Measurements from ENCODE around the gene LRRC17. TPM values are rescaled to one million over a fixed set of nuclear protein-coding genes. Genes with fewer than 3 reads are reported as not detected.

The LRRC17 gene
- total and polyA plus RNA-seq, 8 donors: 2.2 to 27.9 (median 2.7) TPM; not detected in 3

- no peak for DNase-seq
- Histone ChIP-seq H3K4me3 (no peak overlapping the region), H3K9me3 (no peaks in the 10 kb centered on the region), H3K36me3 (no peaks in the 10 kb centered on the region), H3K27me3 (no peaks in the 10 kb centered on the region), H3K4me1 (no peaks in the 10 kb centered on the region), H3K27ac (no peak overlapping the region)
- TF ChIP-seq EP300 (IDR thresholded peaks at IDR 0.05): no peak
- no peak for TF ChIP-seq POLR2A (IDR thresholded peaks at IDR 0.05)
- intact Hi-C loops (cut with DNase I; ENCODE audit: low total_unique reads): no loop called here
- 49 to 71% (median 54%) methylated on average over 2 of the region's 2 CpGs for WGBS, 5 donors
Measured at GRCh38 chr7:102966465-102966864, 53.7 kb downstream of the LRRC17 start.

DNA sequence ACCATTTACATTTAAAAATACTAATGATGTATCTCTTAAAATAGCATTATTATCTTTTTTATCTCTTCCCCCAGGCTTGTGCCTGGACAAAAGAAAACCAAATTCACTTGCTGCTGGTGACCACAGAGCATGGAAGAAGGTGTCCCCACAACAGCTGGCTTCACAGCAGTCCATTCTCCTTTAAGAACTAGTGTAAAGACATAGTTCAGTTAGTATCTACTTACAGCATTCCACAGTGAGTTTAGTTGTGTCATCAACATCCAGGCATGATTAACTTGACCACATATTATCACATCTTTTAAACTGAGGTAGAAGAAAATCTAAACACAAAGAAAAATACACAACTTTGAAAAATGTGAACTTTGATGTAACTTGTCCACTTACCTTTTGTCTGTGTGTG, 55.0 kb downstream of the LRRC17 start:
- no peak overlapping the region for H3K4me3 ChIP-seq
- no peaks in the 10 kb centered on the region for H3K27me3 ChIP-seq
- H3K9me3 ChIP-seq: no peaks in the 10 kb centered on the region
- no peaks in the 10 kb centered on the region for H3K36me3 ChIP-seq
- no peaks in the 10 kb centered on the region for H3K4me1 ChIP-seq
- H3K27ac ChIP-seq: no peak overlapping the region
- DNase-seq: no peak
- intact Hi-C loops (cut with DNase I; ENCODE audit: low total_unique reads): no loop called here
- TF ChIP-seq, protein P1, sequence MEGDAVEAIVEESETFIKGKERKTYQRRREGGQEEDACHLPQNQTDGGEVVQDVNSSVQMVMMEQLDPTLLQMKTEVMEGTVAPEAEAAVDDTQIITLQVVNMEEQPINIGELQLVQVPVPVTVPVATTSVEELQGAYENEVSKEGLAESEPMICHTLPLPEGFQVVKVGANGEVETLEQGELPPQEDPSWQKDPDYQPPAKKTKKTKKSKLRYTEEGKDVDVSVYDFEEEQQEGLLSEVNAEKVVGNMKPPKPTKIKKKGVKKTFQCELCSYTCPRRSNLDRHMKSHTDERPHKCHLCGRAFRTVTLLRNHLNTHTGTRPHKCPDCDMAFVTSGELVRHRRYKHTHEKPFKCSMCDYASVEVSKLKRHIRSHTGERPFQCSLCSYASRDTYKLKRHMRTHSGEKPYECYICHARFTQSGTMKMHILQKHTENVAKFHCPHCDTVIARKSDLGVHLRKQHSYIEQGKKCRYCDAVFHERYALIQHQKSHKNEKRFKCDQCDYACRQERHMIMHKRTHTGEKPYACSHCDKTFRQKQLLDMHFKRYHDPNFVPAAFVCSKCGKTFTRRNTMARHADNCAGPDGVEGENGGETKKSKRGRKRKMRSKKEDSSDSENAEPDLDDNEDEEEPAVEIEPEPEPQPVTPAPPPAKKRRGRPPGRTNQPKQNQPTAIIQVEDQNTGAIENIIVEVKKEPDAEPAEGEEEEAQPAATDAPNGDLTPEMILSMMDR (IDR thresholded peaks at IDR 0.05): no peak
- TF ChIP-seq EP300 (IDR thresholded peaks at IDR 0.05) (no peak), POLR2A (IDR thresholded peaks at IDR 0.05) (no peak), POLR2AphosphoS5 (IDR thresholded peaks at IDR 0.05) (no peak)

GRCh38 chr7:102973096-102973802, 60.4 kb downstream of the LRRC17 start:
- DNase-seq: no peak
- Histone ChIP-seq H3K36me3 (no peaks in the 10 kb centered on the region), H3K4me1 (no peaks in the 10 kb centered on the region), H3K27ac (peak overlapping the region in 1 of 5 donors; percentile 22), H3K4me3 (no peak overlapping the region), H3K27me3 (no peaks in the 10 kb centered on the region), H3K9me3 (no peaks in the 10 kb centered on the region)
- TF ChIP-seq POLR2AphosphoS5 (IDR thresholded peaks at IDR 0.05) (no peak), EP300 (IDR thresholded peaks at IDR 0.05) (no peak), POLR2A (IDR thresholded peaks at IDR 0.05) (no peak)
- TF ChIP-seq, protein P1 (IDR thresholded peaks at IDR 0.05): no peak
- intact Hi-C loops (cut with DNase I; ENCODE audit: low total_unique reads): no loop called here
- WGBS, 5 donors: 93 to 95% (median 95%) methylated on average over 23 of the region's 23 CpGs

DNA sequence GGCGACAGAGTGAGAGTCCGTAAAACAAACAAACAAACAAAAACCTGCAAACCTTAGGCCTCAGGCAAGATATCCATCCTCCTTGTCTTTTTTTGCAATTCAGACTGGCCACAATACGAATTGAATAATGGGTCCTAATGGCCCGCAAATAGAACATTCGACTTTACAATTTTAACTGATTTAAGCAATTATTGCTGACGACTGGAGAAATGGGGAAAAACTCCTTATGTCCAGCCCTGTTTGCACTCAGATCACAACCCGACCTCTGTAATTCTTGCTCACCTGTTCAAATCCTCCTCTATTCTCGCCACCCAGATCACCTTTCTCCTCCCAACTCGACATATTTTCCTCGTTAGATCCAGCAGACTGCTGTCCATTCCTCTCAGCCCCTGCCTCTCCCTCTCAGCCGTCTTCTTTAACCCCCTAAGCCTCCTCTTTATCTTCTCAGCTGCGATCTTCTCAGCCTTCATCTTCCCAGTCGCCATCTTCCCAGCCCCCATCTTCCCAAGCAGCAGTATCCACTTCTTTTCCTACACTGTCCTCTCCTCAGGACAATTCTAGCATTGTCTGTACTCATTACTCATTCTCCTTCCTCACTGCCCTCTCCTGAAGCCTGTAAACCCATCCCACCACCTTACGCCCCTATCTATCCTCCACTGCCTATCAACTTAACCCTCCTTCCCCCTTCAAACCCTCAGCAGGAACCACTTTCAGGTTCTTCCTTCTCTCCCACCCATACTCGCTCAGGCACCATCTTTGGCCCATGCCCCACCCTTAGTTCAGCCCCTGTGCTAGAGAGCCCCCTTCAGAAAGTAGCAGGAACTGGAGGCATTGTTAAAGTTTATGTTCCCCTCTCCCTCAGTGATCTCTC, 61.8 kb downstream of the LRRC17 start:
- Histone ChIP-seq H3K4me1 (no peaks in the 10 kb centered on the region), H3K36me3 (no peaks in the 10 kb centered on the region), H3K4me3 (no peak overlapping the region), H3K9me3 (no peaks in the 10 kb centered on the region), H3K27me3 (no peaks in the 10 kb centered on the region), H3K27ac (no peak overlapping the region)
- 90 to 94% (median 92%) methylated on average over 15 of the region's 15 CpGs for WGBS, 5 donors
- no peak for DNase-seq
- TF ChIP-seq POLR2AphosphoS5 (IDR thresholded peaks at IDR 0.05) (no peak), EP300 (IDR thresholded peaks at IDR 0.05) (no peak), POLR2A (IDR thresholded peaks at IDR 0.05) (no peak)
- TF ChIP-seq, protein P1 (IDR thresholded peaks at IDR 0.05): no peak
- intact Hi-C loops (cut with DNase I; ENCODE audit: low total_unique reads): no loop called here
